Cortex of kidney (tissue), 1 donor: Measurements from ENCODE around the gene ATM.
"Not testable (repeated sequence)": the region's sequence is repeated elsewhere in the genome, so short reads cannot be mapped to it uniquely, and the experiment has no call there.

Experiments
- DNase-seq: peaks from one replicate; lab custom pipeline; 2025; lab: John Stamatoyannopoulos, UW

Gene ATM

GRCh38 chr11:108221911-108222573, 825 bp upstream of the ATM start:
- DNase-seq: no peak

- no peak for DNase-seq
Observed at GRCh38 chr11:108223348-108224149, 682 bp downstream of the ATM start.

DNA sequence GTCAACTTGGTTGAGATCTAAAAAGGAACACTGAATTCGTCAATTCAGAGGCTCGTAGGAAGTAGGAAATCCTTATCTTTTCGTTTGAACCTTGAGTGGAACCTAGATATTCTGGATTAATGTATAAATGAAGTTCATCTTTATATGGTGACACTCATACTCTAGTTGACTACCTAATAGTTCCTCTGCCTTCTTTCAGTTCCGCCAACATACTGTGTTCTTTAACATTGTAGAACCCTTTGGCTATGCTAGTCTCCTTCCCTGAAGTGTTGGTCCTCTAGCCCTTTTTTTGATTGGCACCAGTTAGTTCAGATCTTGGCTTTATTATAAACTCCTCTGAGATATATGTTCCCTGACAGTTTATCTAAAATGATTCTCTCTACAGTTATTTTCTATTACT, 1.5 kb downstream of the ATM start:
- DNase-seq: no peak

GRCh38 chr11:108224911-108225786, 2.3 kb downstream of the ATM start:
- DNase-seq: no peak

DNA sequence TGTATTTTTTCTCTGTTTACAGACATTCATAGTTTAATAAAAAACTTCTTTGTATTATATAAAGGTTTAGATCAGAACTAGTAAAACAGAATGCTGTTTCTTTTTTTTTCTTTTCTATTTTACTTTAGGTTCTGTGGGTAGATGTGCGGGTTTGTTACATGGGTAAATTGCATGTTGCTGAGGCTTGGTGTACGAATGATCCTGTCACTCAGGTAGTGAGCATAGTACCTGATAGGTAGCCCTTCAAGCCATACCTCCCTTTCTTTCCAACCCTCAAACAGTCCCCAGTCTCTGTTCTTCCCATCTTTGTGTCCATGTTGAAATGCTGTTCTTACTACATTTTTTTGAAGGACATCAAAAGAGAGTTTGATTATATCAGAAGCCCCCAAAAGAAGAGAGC, 3.2 kb downstream of the ATM start:
- DNase-seq: no peak

DNA sequence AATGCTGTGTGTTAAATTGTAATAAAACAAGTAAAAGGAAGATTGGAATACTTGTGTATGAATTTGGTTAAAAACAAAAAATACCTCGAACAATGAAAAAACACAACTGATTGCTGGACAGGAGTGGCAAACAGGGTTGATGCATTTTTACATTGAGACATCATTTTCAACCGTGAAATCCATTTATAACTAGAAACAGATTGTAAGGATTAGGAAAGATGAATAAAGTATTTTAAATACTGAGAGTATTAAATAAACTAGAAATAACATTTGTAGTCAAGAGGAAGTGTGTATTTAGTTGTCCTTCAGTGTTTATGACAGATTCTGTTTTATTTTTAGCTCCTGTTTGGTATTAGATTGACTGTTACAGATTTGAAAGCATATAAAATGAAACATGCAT, 5.4 kb downstream of the ATM start:
- no peak for DNase-seq

- DNase-seq: no peak
Observed at GRCh38 chr11:108233277-108233945, 10.5 kb downstream of the ATM start.

DNA sequence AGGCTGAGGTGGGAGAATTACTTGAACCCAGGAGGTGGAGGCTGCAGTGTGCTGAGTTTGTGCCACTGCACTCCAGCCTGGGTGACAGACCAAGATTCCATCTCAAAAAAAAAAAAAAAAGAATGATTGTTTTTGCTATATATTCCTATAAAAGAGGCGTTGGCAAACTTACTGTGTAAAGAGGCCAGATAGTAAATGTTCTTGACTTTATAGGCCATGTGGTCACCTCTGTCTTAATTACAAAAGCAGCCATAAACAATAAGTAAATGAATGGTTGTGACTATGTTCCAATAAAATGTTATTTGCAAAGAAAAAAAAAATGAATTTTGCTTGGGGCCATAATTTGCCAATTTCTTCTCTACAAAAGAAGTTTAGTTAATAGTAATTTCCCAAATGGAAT, 12.3 kb downstream of the ATM start:
- DNase-seq: no peak

GRCh38 chr11:108235633-108236032, 12.8 kb downstream of the ATM start:
- no peak for DNase-seq

DNA sequence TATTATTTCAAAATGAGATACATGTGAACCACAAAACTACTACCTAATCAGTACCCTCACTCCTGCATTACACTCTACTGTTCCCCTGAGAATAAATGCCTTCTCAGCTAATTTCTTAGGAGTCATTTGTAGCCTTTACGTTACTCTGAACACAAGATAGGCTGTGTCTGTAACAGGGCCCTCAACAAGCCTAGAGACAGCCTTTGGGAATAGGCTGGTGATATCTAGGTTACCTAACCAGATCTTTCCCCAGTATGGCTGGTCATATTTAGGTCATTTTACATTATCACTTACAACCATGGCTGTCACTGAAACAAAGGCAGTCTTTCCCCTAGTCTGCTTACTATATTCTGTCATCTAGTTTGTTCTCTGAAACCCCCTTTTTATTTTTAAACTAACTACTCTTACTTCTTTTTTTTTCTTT, 14.2 kb downstream of the ATM start:
- no peak for DNase-seq

DNA sequence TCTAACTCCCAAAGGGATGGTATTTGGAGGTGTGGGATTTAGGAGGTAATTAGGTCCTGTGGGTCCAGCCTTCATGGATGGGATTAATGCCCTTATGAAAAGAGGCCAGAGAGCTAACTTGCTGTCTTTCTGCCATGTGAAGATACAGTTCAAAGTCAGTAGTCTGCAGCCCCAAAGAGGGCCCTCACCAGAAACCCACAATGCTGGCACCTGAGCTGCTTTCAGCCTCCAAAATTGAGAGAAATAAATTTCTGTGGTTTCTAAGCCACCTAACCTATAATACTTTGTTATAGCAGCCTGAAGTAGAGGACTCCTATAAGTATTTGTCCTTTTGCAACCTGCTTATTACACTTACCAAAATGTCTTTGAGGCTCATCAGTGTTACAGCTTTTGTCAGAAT, 16.2 kb downstream of the ATM start:
- no peak for DNase-seq

- DNase-seq: no peak
Observed at GRCh38 chr11:108241330-108242037, 18.6 kb downstream of the ATM start.

GRCh38 chr11:108242422-108242821, 19.6 kb downstream of the ATM start:
- DNase-seq: no peak

GRCh38 chr11:108246308-108246707, 23.4 kb downstream of the ATM start:
- DNase-seq: no peak

GRCh38 chr11:108246885-108247284, 24.0 kb downstream of the ATM start:
- DNase-seq: no peak

- no peak for DNase-seq
Observed at GRCh38 chr11:108253176-108253575, 30.3 kb downstream of the ATM start.

- no peak for DNase-seq
Observed at GRCh38 chr11:108269583-108269982, 46.7 kb downstream of the ATM start.

DNA sequence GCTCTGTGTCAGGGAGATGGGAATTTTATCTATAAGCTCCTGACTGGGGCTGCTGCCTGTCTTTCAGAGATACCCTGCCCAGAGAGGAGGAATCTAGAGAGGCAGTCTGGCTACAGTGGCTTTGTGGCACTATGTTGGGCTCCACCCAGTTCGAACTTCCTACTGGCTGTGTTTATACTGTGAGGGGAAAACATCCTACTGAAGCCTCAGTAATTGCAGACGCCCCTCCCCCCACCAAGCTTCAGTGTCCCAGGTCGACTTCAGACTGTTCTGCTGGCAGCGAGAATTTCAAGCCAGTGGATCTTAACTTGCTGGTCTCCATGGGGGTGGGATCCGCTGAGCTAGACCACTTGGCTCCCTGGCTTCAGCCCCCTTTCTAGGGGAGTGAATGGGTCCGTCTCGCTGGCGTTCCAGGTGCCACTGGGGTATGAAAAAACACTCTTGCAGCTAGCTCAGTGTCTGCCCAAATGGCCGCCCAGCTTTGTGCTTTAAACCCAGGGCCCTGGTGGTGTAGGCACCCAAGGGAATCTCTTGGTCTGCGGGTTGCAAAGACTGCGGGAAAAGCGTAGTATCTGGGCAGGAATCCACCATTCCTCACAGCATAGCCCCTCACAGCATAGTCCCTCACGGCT, 54.2 kb downstream of the ATM start:
- not testable (repeated sequence) for DNase-seq

DNA sequence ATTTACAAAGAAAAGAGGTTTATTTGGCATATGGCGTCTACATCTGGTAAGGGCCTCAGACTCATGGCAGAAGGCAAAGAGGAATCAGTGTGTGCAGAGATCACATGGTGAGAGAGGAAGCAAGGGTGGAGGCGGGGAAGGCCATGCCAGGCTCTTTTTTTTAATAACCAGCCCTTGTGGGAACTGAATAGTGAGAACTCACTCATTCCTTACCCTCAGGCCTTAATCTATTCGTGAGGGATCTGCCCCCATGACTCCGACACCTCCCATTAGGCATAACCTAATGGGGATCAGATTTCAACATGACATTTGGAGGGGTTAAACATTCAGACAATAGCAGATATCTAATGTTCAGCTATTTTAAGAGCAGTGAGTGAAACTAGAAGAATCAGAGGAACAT, 55.7 kb downstream of the ATM start:
- no peak for DNase-seq

GRCh38 chr11:108278954-108279353, 56.1 kb downstream of the ATM start:
- DNase-seq: no peak

- no peak for DNase-seq
Observed at GRCh38 chr11:108286370-108286769, 63.5 kb downstream of the ATM start.
